T-cell (primary cell): ENCODE data around the gene MITF. TPM values are rescaled to one million over a fixed set of nuclear protein-coding genes. Genes with fewer than 3 reads are reported as not detected.

Experiments
- ATAC-seq, 4 experiments: fragments of 200-7000 bp in 3 of 4; fragments of 150-1000 bp in 1 of 4; cut with Tn5 transposase; replicated peaks in 1 of 4; 1 replicate in 3 of 4; 2 replicates in 1 of 4; pipeline ENCODE4 v1.10.0; 2021; ENCODE audit warnings: moderate library complexity in 3 of 4, mild to moderate bottlenecking in 2 of 4, moderate number of reproducible peaks in 1 of 4
- CTCF ChIA-PET, 2 donors: fragments of 300-600 bp; sonication (Branson Sonifier 250); formaldehyde crosslinking; loops; one replicate each; lab custom pipeline; 2022; ENCODE audit warnings: antibody characterized with exemption in 2 of 2; lab: Charles Lee
- POLR2A ChIA-PET, 2 donors: fragments of 300-600 bp; sonication (Branson Sonifier 250); formaldehyde crosslinking; loops; one replicate each; lab custom pipeline; 2022; ENCODE audit warnings: antibody characterized with exemption in 2 of 2; lab: Charles Lee
- DNase-seq, 35 experiments: peaks; one replicate each; pipeline versions ENCODE4 v3.0.0 to v3.0.0-alpha.2; 2013 to 2023
- H3K27ac ChIP-seq: one replicate; pipeline ENCODE4 v1.5.1; 2013; ENCODE audit warnings: low read length
- H3K27me3 ChIP-seq, 2 experiments: replicated peaks in 1 of 2; 1 replicate in 1 of 2; 2 replicates in 1 of 2; pipeline versions ENCODE4 v1.6.1 to v1.7.0; 2013; ENCODE audit warnings: low read length in 1 of 2, mixed read lengths in 1 of 2; ENCODE audit not compliant: control insufficient read depth in 2 of 2, insufficient read depth in 2 of 2; ENCODE audit errors: extremely low read depth in 1 of 2
- H3K36me3 ChIP-seq, 2 donors: 1 replicate in 1 of 2; 2 replicates in 1 of 2; pipeline versions ENCODE4 v1.6.1 to v1.7.0; 2013; ENCODE audit warnings: low read length in 1 of 2; ENCODE audit not compliant: control insufficient read depth in 2 of 2, insufficient read depth in 1 of 2; ENCODE audit errors: extremely low read depth in 1 of 2
- H3K4me1 ChIP-seq, 2 experiments: 1 replicate in 1 of 2; 2 replicates in 1 of 2; pipeline versions ENCODE4 v1.6.1 to v1.7.0; 2013; ENCODE audit warnings: low read length in 2 of 2, mixed read lengths in 1 of 2; ENCODE audit not compliant: insufficient read depth in 2 of 2, control insufficient read depth in 1 of 2; ENCODE audit errors: extremely low read depth in 1 of 2
- H3K4me3 ChIP-seq, 2 donors: 1 replicate in 1 of 2; 2 replicates in 1 of 2; pipeline versions ENCODE4 v1.5.1 to v1.7.0; 2013; ENCODE audit warnings: mild to moderate bottlenecking in 2 of 2, low read length in 1 of 2, moderate library complexity in 1 of 2; ENCODE audit not compliant: control insufficient read depth in 1 of 2; ENCODE audit errors: extremely low read depth in 1 of 2
- H3K9me3 ChIP-seq: 2 replicates; pipeline ENCODE4 v1.7.0; 2013
- H3K27ac Mint-ChIP-seq, 2 donors: one replicate each; pipeline ENCODE4 v1.8.0; 2020 to 2021; ENCODE audit warnings: mild to moderate bottlenecking in 2 of 2, mixed read lengths in 2 of 2
- H3K27me3 Mint-ChIP-seq, 2 donors: one replicate each; pipeline ENCODE4 v1.8.0; 2021 to 2022; ENCODE audit warnings: mixed read lengths in 2 of 2
- H3K36me3 Mint-ChIP-seq: one replicate; pipeline ENCODE4 v1.8.0; 2021; ENCODE audit warnings: mixed read lengths
- H3K4me1 Mint-ChIP-seq, 3 donors: one replicate each; pipeline ENCODE4 v1.8.0; 2020 to 2022; ENCODE audit warnings: mixed read lengths in 3 of 3, mild to moderate bottlenecking in 1 of 3
- H3K4me3 Mint-ChIP-seq, 3 donors: one replicate each; pipeline ENCODE4 v1.8.0; 2020 to 2022; ENCODE audit warnings: mild to moderate bottlenecking in 3 of 3, mixed read lengths in 3 of 3, moderate library complexity in 3 of 3
- H3K9me3 Mint-ChIP-seq, 3 donors: one replicate each; pipeline ENCODE4 v1.8.0; 2020 to 2022; ENCODE audit warnings: mixed read lengths in 3 of 3
- WGBS: methylation state at CpG from one replicate; pipeline ENCODE4 v1.1.5; 2013; ENCODE audit warnings: missing lambda C conversion rate; ENCODE audit not compliant: insufficient coverage; 5-methylcytosine and 5-hydroxymethylcytosine counted together
- total RNA-seq, 35 experiments: library from RNA in 6 of 35; stranded (reverse) in 6 of 35; fragments of 120-200 nt in 1 of 35; gene quantifications; one replicate each; pipeline versions ENCODE4 v1.2.1 to v1.2.4 and lab custom pipeline; 2013 to 2026

MITF gene
- total RNA-seq, 5 donors from 2014 or later (not counting 1 experiment from before 2014, with no cell fraction given) = 0.09 to 0.51 (median 0.24) TPM; not detected in 1

GRCh38 chr3:69737392-69737791, 1.9 kb upstream of the MITF start:
- H3K4me1 ChIP-seq = peaks cover 0 to 11% of the 10 kb centered on the region in 2 experiments
- H3K36me3 Mint-ChIP-seq = no peaks in the 10 kb centered on the region
- H3K9me3 Mint-ChIP-seq = no peaks in the 10 kb centered on the region
- no peaks in the 10 kb centered on the region for H3K36me3 ChIP-seq
- no peak overlapping the region for H3K27ac ChIP-seq
- H3K27ac Mint-ChIP-seq = no peak overlapping the region
- no peak overlapping the region for H3K4me3 ChIP-seq
- H3K9me3 ChIP-seq = no peaks in the 10 kb centered on the region
- ChIA-PET POLR2A (no interaction called here), CTCF (no interaction called here)
- no CpG with 5 or more reads among the region's 3 CpGs for WGBS
- H3K4me1 Mint-ChIP-seq = peaks cover 9 to 15% (median 12%) of the 10 kb centered on the region in 3 donors
- ATAC-seq (no peak), DNase-seq (no peak)
- H3K27me3 ChIP-seq = peaks cover 0 to 21% of the 10 kb centered on the region in 2 experiments
- no peak overlapping the region for H3K4me3 Mint-ChIP-seq
- peaks cover 50 to 54% of the 10 kb centered on the region in 2 donors for H3K27me3 Mint-ChIP-seq

GRCh38 chr3:69738315-69738714, 949 bp upstream of the MITF start:
- CTCF ChIA-PET = no interaction called here
- peaks cover 9 to 15% (median 12%) of the 10 kb centered on the region in 3 donors for H3K4me1 Mint-ChIP-seq
- H3K4me3 Mint-ChIP-seq = peak overlapping the region in 1 of 3 donors; percentile 65
- H3K36me3 Mint-ChIP-seq = no peaks in the 10 kb centered on the region
- H3K9me3 ChIP-seq = no peaks in the 10 kb centered on the region
- H3K27me3 Mint-ChIP-seq = peaks cover 49 to 59% of the 10 kb centered on the region in 2 donors
- H3K36me3 ChIP-seq = no peaks in the 10 kb centered on the region
- H3K9me3 Mint-ChIP-seq = no peaks in the 10 kb centered on the region
- no peak overlapping the region for H3K4me3 ChIP-seq
- H3K27me3 ChIP-seq = peaks cover 0 to 21% of the 10 kb centered on the region in 2 experiments
- 0% methylated on average over 1 of the region's 4 CpGs for WGBS
- H3K27ac ChIP-seq = no peak overlapping the region
- no peak for ATAC-seq
- POLR2A ChIA-PET = no interaction called here
- DNase-seq = no peak
- no peak overlapping the region for H3K27ac Mint-ChIP-seq
- peaks cover 0 to 11% of the 10 kb centered on the region in 2 experiments for H3K4me1 ChIP-seq

- Histone ChIP-seq H3K36me3 (no peaks in the 10 kb centered on the region), H3K27me3 (peaks cover 0 to 21% of the 10 kb centered on the region in 2 experiments), H3K27ac (no peak overlapping the region), H3K4me3 (peak overlapping the region in 1 of 2 donors; percentile 72), H3K9me3 (no peaks in the 10 kb centered on the region), H3K4me1 (peaks cover 0 to 11% of the 10 kb centered on the region in 2 experiments)
- peak overlapping the region in 2 of 3 donors; percentile 7 to 65 for H3K4me3 Mint-ChIP-seq
- H3K36me3 Mint-ChIP-seq = no peaks in the 10 kb centered on the region
- ATAC-seq (no peak), DNase-seq (no peak)
- no peak overlapping the region for H3K27ac Mint-ChIP-seq
- peaks cover 50 to 59% of the 10 kb centered on the region in 2 donors for H3K27me3 Mint-ChIP-seq
- POLR2A ChIA-PET = no interaction called here
- H3K4me1 Mint-ChIP-seq = peaks cover 9 to 15% (median 12%) of the 10 kb centered on the region in 3 donors
- WGBS = 0% methylated on average over 5 of the region's 12 CpGs
- CTCF ChIA-PET = no interaction called here
- H3K9me3 Mint-ChIP-seq = no peaks in the 10 kb centered on the region
Measured at GRCh38 chr3:69738859-69739203, 433 bp upstream of the MITF start.

- WGBS = 13% methylated on average over 16 of the region's 26 CpGs
- H3K27ac ChIP-seq = no peak overlapping the region
- peak overlapping the region in 1 of 2 donors; percentile 72 for H3K4me3 ChIP-seq
- no peaks in the 10 kb centered on the region for H3K9me3 Mint-ChIP-seq
- ATAC-seq (no peak), DNase-seq (no peak)
- peaks cover 49 to 59% of the 10 kb centered on the region in 2 donors for H3K27me3 Mint-ChIP-seq
- no peaks in the 10 kb centered on the region for H3K9me3 ChIP-seq
- CTCF ChIA-PET = no interaction called here
- peaks cover 9 to 15% (median 12%) of the 10 kb centered on the region in 3 donors for H3K4me1 Mint-ChIP-seq
- H3K36me3 ChIP-seq = no peaks in the 10 kb centered on the region
- H3K36me3 Mint-ChIP-seq = no peaks in the 10 kb centered on the region
- H3K27ac Mint-ChIP-seq = no peak overlapping the region
- POLR2A ChIA-PET = no interaction called here
- peaks cover 0 to 11% of the 10 kb centered on the region in 2 experiments for H3K4me1 ChIP-seq
- H3K27me3 ChIP-seq = peaks cover 0 to 21% of the 10 kb centered on the region in 2 experiments
- H3K4me3 Mint-ChIP-seq = peak overlapping the region in 1 of 3 donors; percentile 58
Measured at GRCh38 chr3:69740103-69741021, 1.1 kb downstream of the MITF start.

GRCh38 chr3:69741032-69741767, 1.9 kb downstream of the MITF start:
- Histone ChIP-seq H3K36me3 (no peaks in the 10 kb centered on the region), H3K27me3 (peaks cover 0 to 21% of the 10 kb centered on the region in 2 experiments), H3K4me1 (peaks cover 0 to 11% of the 10 kb centered on the region in 2 experiments), H3K27ac (no peak overlapping the region), H3K4me3 (no peak overlapping the region), H3K9me3 (no peaks in the 10 kb centered on the region)
- ChIA-PET POLR2A (no interaction called here), CTCF (no interaction called here)
- peaks cover 9 to 15% (median 12%) of the 10 kb centered on the region in 3 donors for H3K4me1 Mint-ChIP-seq
- H3K9me3 Mint-ChIP-seq = no peaks in the 10 kb centered on the region
- H3K27ac Mint-ChIP-seq = no peak overlapping the region
- DNase-seq = no peak
- no peak for ATAC-seq
- H3K36me3 Mint-ChIP-seq = no peaks in the 10 kb centered on the region
- peaks cover 49 to 53% of the 10 kb centered on the region in 2 donors for H3K27me3 Mint-ChIP-seq
- WGBS = 78% methylated on average over 10 of the region's 13 CpGs
- H3K4me3 Mint-ChIP-seq = peak overlapping the region in 1 of 3 donors; percentile 58

GRCh38 chr3:69742391-69742790, 3.1 kb downstream of the MITF start:
- POLR2A ChIA-PET = no interaction called here
- H3K27me3 Mint-ChIP-seq = peaks cover 42 to 48% of the 10 kb centered on the region in 2 donors

More at GRCh38 chr3:69742391-69742790, 3.1 kb downstream of the MITF start:
- peaks cover 0 to 21% of the 10 kb centered on the region in 2 experiments for H3K27me3 ChIP-seq
- Mint-ChIP-seq H3K4me3 (no peak overlapping the region), H3K36me3 (no peaks in the 10 kb centered on the region), H3K4me1 (peaks cover 9 to 15% (median 15%) of the 10 kb centered on the region in 3 donors), H3K27ac (no peak overlapping the region), H3K9me3 (no peaks in the 10 kb centered on the region)
- no peaks in the 10 kb centered on the region for H3K36me3 ChIP-seq
- no CpG with 5 or more reads among the region's 2 CpGs for WGBS
- no peak overlapping the region for H3K4me3 ChIP-seq
- DNase-seq (no peak), ATAC-seq (no peak)
- H3K4me1 ChIP-seq = peaks cover 0 to 11% of the 10 kb centered on the region in 2 experiments
- H3K27ac ChIP-seq = no peak overlapping the region
- CTCF ChIA-PET = no interaction called here
- no peaks in the 10 kb centered on the region for H3K9me3 ChIP-seq
